ENCODE results near the gene SZRD1.

Gene SZRD1

GRCh38 chr1:16397120-16397519 lies 30.1 kb downstream of the SZRD1 start:
- no peak for TF ChIP-seq SIN3A (IDR thresholded peaks at IDR 0.05; ENCODE audit: borderline replicate concordance, insufficient read depth, low read length)
- TF ChIP-seq POLR2AphosphoS5 (IDR thresholded peaks at IDR 0.05; ENCODE audit: low read depth, low read length): no peak
- no peak for TF ChIP-seq FOXP2 (optimal IDR thresholded peaks at IDR 0.05; ENCODE audit: borderline replicate concordance, extremely low read depth, extremely low read length, insufficient read depth)
- no peak for TF ChIP-seq TAF1 (IDR thresholded peaks at IDR 0.05; ENCODE audit: borderline replicate concordance, insufficient read depth, low read length)
- no peak for TF ChIP-seq REST (IDR thresholded peaks at IDR 0.05; ENCODE audit: insufficient read depth in 1 of 2, low read depth in 2 of 2, low read length in 2 of 2)

GRCh38 chr1:16398371-16398953 lies 31.4 kb downstream of the SZRD1 start:
- TF ChIP-seq SIN3A (IDR thresholded peaks at IDR 0.05; ENCODE audit: borderline replicate concordance, insufficient read depth, low read length) (no peak), FOXP2 (optimal IDR thresholded peaks at IDR 0.05; ENCODE audit: borderline replicate concordance, extremely low read depth, extremely low read length, insufficient read depth) (no peak), POLR2AphosphoS5 (IDR thresholded peaks at IDR 0.05; ENCODE audit: low read depth, low read length) (no peak), REST (IDR thresholded peaks at IDR 0.05; ENCODE audit: insufficient read depth in 1 of 2, low read depth in 2 of 2, low read length in 2 of 2) (no peak), TAF1 (IDR thresholded peaks at IDR 0.05; ENCODE audit: borderline replicate concordance, insufficient read depth, low read length) (no peak)

- no peak for TF ChIP-seq SIN3A (IDR thresholded peaks at IDR 0.05; ENCODE audit: borderline replicate concordance, insufficient read depth, low read length)
- TF ChIP-seq TAF1 (IDR thresholded peaks at IDR 0.05; ENCODE audit: borderline replicate concordance, insufficient read depth, low read length): no peak
- TF ChIP-seq POLR2AphosphoS5 (IDR thresholded peaks at IDR 0.05; ENCODE audit: low read depth, low read length): no peak
- no peak for TF ChIP-seq FOXP2 (optimal IDR thresholded peaks at IDR 0.05; ENCODE audit: borderline replicate concordance, extremely low read depth, extremely low read length, insufficient read depth)
- no peak for TF ChIP-seq REST (IDR thresholded peaks at IDR 0.05; ENCODE audit: insufficient read depth in 1 of 2, low read depth in 2 of 2, low read length in 2 of 2)
Measured at GRCh38 chr1:16402742-16403141, 35.7 kb downstream of the SZRD1 start.

- TF ChIP-seq SIN3A (IDR thresholded peaks at IDR 0.05; ENCODE audit: borderline replicate concordance, insufficient read depth, low read length) (no peak), REST (IDR thresholded peaks at IDR 0.05; ENCODE audit: insufficient read depth in 1 of 2, low read depth in 2 of 2, low read length in 2 of 2) (no peak), FOXP2 (optimal IDR thresholded peaks at IDR 0.05; ENCODE audit: borderline replicate concordance, extremely low read depth, extremely low read length, insufficient read depth) (no peak), POLR2AphosphoS5 (IDR thresholded peaks at IDR 0.05; ENCODE audit: low read depth, low read length) (no peak)
Measured at GRCh38 chr1:16405441-16405840, 38.4 kb downstream of the SZRD1 start.

GRCh38 chr1:16406868-16407267 lies 39.8 kb downstream of the SZRD1 start:
- no peak for TF ChIP-seq FOXP2 (optimal IDR thresholded peaks at IDR 0.05; ENCODE audit: borderline replicate concordance, extremely low read depth, extremely low read length, insufficient read depth)
- TF ChIP-seq SIN3A (IDR thresholded peaks at IDR 0.05; ENCODE audit: borderline replicate concordance, insufficient read depth, low read length): no peak
- no peak for TF ChIP-seq REST (IDR thresholded peaks at IDR 0.05; ENCODE audit: insufficient read depth in 1 of 2, low read depth in 2 of 2, low read length in 2 of 2)
- TF ChIP-seq TAF1 (IDR thresholded peaks at IDR 0.05; ENCODE audit: borderline replicate concordance, insufficient read depth, low read length): no peak
- no peak for TF ChIP-seq POLR2AphosphoS5 (IDR thresholded peaks at IDR 0.05; ENCODE audit: low read depth, low read length)
